Breast epithelium (tissue), 3 donors: ENCODE data around the gene ADAM23.

ENCODE experiments used
- POLR2A ChIP-seq: fragments of 450-650 bp; IDR thresholded peaks from one replicate; pipeline ENCODE4 v1.6.1; 2016; ENCODE audit warnings: antibody characterized with exemption, mild to moderate bottlenecking, moderate library complexity
- POLR2AphosphoS5 ChIP-seq, 3 donors: sonication (generic); formaldehyde crosslinking; IDR thresholded peaks; one replicate each; pipeline ENCODE4 v1.6.1; 2017; ENCODE audit warnings: antibody characterized with exemption in 3 of 3
- TF ChIP-seq, protein P1 (sequence below), 3 donors: fragments of 450-650 bp; IDR thresholded peaks; one replicate each; pipeline ENCODE4 v1.5.1; 2016 to 2017; ENCODE audit warnings: antibody characterized with exemption in 3 of 3, mild to moderate bottlenecking in 3 of 3, moderate library complexity in 3 of 3

DNA sequence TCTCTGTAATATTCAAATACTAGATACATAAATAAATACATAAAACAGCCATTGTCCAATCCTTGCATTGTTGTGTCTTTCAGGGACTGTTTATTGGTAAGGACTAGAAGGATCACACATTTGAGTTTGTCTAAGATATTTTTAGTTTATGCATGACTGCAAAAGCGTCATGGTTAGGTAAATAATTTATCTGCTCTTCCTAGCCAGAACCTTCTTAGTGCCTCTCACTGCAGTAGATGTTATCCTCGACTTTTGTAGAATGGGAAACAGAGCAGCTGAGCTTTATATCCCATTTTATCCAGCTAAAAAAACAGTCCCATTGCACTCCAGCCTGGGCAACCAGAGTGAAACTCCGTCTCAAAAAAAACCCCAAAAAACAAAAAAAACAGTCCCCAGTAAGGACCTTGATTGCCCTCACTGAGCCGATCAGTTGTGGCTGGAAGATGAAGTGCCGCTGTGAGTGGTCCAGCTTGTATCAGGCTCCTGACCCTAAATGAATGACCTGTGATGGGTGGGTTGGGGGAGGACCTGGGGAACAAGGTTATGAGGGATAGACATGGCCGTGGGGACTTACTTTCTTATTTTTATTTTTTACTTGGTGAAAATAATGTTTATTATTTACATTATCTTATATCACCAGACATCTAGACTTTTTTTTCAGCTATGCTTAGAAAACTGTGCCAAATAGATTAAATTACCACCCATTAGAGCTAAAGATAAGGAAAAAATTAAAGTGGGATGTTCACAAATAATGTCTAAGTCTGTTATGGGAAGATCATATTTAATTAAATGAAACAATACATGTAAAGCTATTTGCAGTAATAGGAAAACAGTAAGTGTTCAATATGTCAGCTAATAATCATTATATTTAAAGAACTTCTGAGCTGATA lies 10.9 kb upstream of the ADAM23 start:
- TF ChIP-seq, protein P1, sequence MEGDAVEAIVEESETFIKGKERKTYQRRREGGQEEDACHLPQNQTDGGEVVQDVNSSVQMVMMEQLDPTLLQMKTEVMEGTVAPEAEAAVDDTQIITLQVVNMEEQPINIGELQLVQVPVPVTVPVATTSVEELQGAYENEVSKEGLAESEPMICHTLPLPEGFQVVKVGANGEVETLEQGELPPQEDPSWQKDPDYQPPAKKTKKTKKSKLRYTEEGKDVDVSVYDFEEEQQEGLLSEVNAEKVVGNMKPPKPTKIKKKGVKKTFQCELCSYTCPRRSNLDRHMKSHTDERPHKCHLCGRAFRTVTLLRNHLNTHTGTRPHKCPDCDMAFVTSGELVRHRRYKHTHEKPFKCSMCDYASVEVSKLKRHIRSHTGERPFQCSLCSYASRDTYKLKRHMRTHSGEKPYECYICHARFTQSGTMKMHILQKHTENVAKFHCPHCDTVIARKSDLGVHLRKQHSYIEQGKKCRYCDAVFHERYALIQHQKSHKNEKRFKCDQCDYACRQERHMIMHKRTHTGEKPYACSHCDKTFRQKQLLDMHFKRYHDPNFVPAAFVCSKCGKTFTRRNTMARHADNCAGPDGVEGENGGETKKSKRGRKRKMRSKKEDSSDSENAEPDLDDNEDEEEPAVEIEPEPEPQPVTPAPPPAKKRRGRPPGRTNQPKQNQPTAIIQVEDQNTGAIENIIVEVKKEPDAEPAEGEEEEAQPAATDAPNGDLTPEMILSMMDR (IDR thresholded peaks at IDR 0.05): no peak
- TF ChIP-seq POLR2AphosphoS5 (IDR thresholded peaks at IDR 0.05) (no peak), POLR2A (no peak)
